ENCODE data around the gene NHLH2.

The NHLH2 gene

GRCh38 chr1:115877511-115877910, 36.6 kb upstream of the NHLH2 start:
- no peaks in the 10 kb centered on the region for H3K9me3 ChIP-seq (ENCODE audit: control insufficient read depth, insufficient read depth, low read length)
- H3K4me2 ChIP-seq (ENCODE audit: low read length) = no peak overlapping the region
- no peaks in the 10 kb centered on the region for H3K36me3 ChIP-seq (ENCODE audit: control insufficient read depth, low read length)

GRCh38 chr1:115874904-115875303, 34.0 kb upstream of the NHLH2 start:
- Histone ChIP-seq H3F3A (ENCODE audit: control insufficient read depth, insufficient read depth) (no peaks in the 10 kb centered on the region), H3K27ac (ENCODE audit: low read depth, low read length) (no peak overlapping the region), H3K36me3 (ENCODE audit: control insufficient read depth, low read length) (no peaks in the 10 kb centered on the region), H4K20me1 (ENCODE audit: control insufficient read depth, insufficient read depth, low read depth, low read length) (no peaks in the 10 kb centered on the region), H3K27me3 (ENCODE audit: control insufficient read depth, low read length) (no peaks in the 10 kb centered on the region; the same call in 1 of the 2 replicates), H3K4me3 (ENCODE audit: low read length) (no peak overlapping the region), H3K9me2 (replicated peaks; ENCODE audit: control insufficient read depth, low read length) (no peaks in the 10 kb centered on the region), H3K4me1 (ENCODE audit: control insufficient read depth, low read length) (no peaks in the 10 kb centered on the region), H3K79me2 (ENCODE audit: control insufficient read depth, low read length) (no peaks in the 10 kb centered on the region), H3K4me2 (ENCODE audit: low read length) (no peak overlapping the region), H3K9me3 (ENCODE audit: control insufficient read depth, insufficient read depth, low read length) (no peaks in the 10 kb centered on the region)
- no peak for TF ChIP-seq CTCF (IDR thresholded peaks at IDR 0.05; ENCODE audit: low read depth, low read length, poor library complexity, severe bottlenecking)
- TF ChIP-seq EZH2phosphoT487 (IDR thresholded peaks at IDR 0.05; ENCODE audit: borderline replicate concordance, low read length) = no peak

More at GRCh38 chr1:115877511-115877910, 36.6 kb upstream of the NHLH2 start:
- no peaks in the 10 kb centered on the region for H3K4me1 ChIP-seq (ENCODE audit: control insufficient read depth, low read length)
- H3K27ac ChIP-seq (ENCODE audit: low read depth, low read length) = no peak overlapping the region
- no peaks in the 10 kb centered on the region; the same call in 1 of the 2 replicates for H3K27me3 ChIP-seq (ENCODE audit: control insufficient read depth, low read length)
- H3K9me2 ChIP-seq (replicated peaks; ENCODE audit: control insufficient read depth, low read length) = no peaks in the 10 kb centered on the region
- no peaks in the 10 kb centered on the region for H3K79me2 ChIP-seq (ENCODE audit: control insufficient read depth, low read length)
- no peaks in the 10 kb centered on the region for H3F3A ChIP-seq (ENCODE audit: control insufficient read depth, insufficient read depth)
- H3K4me3 ChIP-seq (ENCODE audit: low read length) = no peak overlapping the region
- no peaks in the 10 kb centered on the region for H4K20me1 ChIP-seq (ENCODE audit: control insufficient read depth, insufficient read depth, low read depth, low read length)
- TF ChIP-seq CTCF (IDR thresholded peaks at IDR 0.05; ENCODE audit: low read depth, low read length, poor library complexity, severe bottlenecking) (no peak), EZH2phosphoT487 (IDR thresholded peaks at IDR 0.05; ENCODE audit: borderline replicate concordance, low read length) (no peak)

- H3K27ac ChIP-seq (ENCODE audit: low read depth, low read length) = no peak overlapping the region
Measured at GRCh38 chr1:115874497-115874896, 33.6 kb upstream of the NHLH2 start.

More at GRCh38 chr1:115874497-115874896, 33.6 kb upstream of the NHLH2 start:
- Histone ChIP-seq H3K9me2 (replicated peaks; ENCODE audit: control insufficient read depth, low read length) (no peaks in the 10 kb centered on the region), H3K9me3 (ENCODE audit: control insufficient read depth, insufficient read depth, low read length) (no peaks in the 10 kb centered on the region), H3K27me3 (ENCODE audit: control insufficient read depth, low read length) (no peaks in the 10 kb centered on the region; the same call in 1 of the 2 replicates), H4K20me1 (ENCODE audit: control insufficient read depth, insufficient read depth, low read depth, low read length) (no peaks in the 10 kb centered on the region), H3K4me3 (ENCODE audit: low read length) (no peak overlapping the region), H3F3A (ENCODE audit: control insufficient read depth, insufficient read depth) (no peaks in the 10 kb centered on the region), H3K4me1 (ENCODE audit: control insufficient read depth, low read length) (no peaks in the 10 kb centered on the region), H3K36me3 (ENCODE audit: control insufficient read depth, low read length) (no peaks in the 10 kb centered on the region), H3K79me2 (ENCODE audit: control insufficient read depth, low read length) (no peaks in the 10 kb centered on the region), H3K4me2 (ENCODE audit: low read length) (no peak overlapping the region)
- TF ChIP-seq EZH2phosphoT487 (IDR thresholded peaks at IDR 0.05; ENCODE audit: borderline replicate concordance, low read length) (no peak), CTCF (IDR thresholded peaks at IDR 0.05; ENCODE audit: low read depth, low read length, poor library complexity, severe bottlenecking) (no peak)
